Activated T-helper 2 cell treated with anti-CD3 and anti-CD28 coated beads, Interferon-gamma antibody, Interleukin-2, Interleukin-4, amounts not matched to agents 10 μg/mL and 5 μg/mL and 100 μg/mL, durations not matched to agents 14 hours and 24 hours and 36 hours (primary cell): ENCODE results near the gene LYG2. TPM values are rescaled to one million over a fixed set of nuclear protein-coding genes. Genes with fewer than 3 reads are reported as not detected.
"Not testable (repeated sequence)": the region's sequence is repeated elsewhere in the genome, so short reads cannot be mapped to it uniquely, and the experiment has no call there.

Source experiments
- DNase-seq: peaks from one replicate; pipeline ENCODE4 v3.0.0; 2021; ENCODE audit warnings: low spot score
- H3K27ac Mint-ChIP-seq: one replicate; pipeline ENCODE4 v1.8.0; 2021; ENCODE audit warnings: mixed read lengths
- H3K27me3 Mint-ChIP-seq: one replicate; pipeline ENCODE4 v1.8.0; 2021; ENCODE audit warnings: low read depth, mixed read lengths
- H3K36me3 Mint-ChIP-seq: one replicate; pipeline ENCODE4 v1.8.0; 2021; ENCODE audit warnings: low read depth, mixed read lengths
- H3K4me1 Mint-ChIP-seq: one replicate; pipeline ENCODE4 v1.8.0; 2021; ENCODE audit warnings: low read depth, mixed read lengths
- H3K4me3 Mint-ChIP-seq: one replicate; pipeline ENCODE4 v1.8.0; 2021; ENCODE audit warnings: low read depth, mild to moderate bottlenecking, moderate library complexity, mixed read lengths
- H3K9me3 Mint-ChIP-seq: one replicate; pipeline ENCODE4 v1.8.0; 2021; ENCODE audit warnings: mixed read lengths
- intact Hi-C: fragments of 100-400 bp; cut with micrococcal nuclease; formaldehyde crosslinking; loops from one replicate; pipeline ENCODE4 v1.15.1; 2023
- total RNA-seq: library from RNA; stranded (reverse); gene quantifications from 2 replicates; pipeline ENCODE4 v1.2.3, GENCODE V29; 2022

LYG2 gene, protein sequence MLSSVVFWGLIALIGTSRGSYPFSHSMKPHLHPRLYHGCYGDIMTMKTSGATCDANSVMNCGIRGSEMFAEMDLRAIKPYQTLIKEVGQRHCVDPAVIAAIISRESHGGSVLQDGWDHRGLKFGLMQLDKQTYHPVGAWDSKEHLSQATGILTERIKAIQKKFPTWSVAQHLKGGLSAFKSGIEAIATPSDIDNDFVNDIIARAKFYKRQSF
- total RNA-seq, result not detected in 2 replicates

DNA sequence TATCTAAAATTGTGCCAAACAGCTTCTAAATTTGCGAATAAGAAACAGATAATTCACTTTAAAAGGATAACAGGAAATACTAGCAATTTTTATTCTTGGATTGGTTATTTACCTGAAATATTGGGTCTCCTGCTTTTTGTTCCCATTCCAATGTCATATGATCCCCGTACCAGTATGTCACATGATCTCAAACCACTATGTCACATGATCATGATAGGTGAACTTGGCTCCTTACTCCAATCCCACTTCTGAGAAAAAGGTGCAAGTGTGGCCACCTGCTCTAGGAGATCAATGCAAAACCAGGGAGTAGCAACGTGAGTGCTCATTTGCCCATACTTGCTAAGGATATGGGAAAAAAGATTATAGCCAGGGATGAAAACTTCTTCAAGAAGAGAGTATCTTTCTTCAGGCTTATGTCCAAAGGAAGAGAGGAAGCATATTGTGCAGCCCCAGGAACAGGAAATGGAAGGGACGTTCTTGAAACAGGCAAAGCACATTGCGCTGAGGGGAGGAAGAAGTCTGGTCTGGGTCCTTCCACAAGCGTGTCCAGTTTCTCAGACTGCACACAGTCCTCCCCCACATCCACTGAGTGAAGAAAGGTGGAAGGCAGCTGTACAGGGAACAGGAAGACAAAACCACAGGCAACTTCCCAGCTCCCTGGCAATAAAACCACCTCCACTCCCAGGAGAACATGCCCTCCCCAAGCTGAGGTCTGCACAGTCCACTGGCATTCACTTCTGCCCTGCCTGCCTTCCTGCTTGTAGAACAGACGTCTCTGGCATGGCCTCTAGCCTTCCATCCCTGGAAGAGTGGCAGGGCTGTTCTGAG lies at the start of gene LYG2:
TSS of gene LYG2 (minus strand) at position 176 of the 828 bp plus-strand sequence. CDS start 1,406 bp downstream, outside the sequence.
- Mint-ChIP-seq H3K9me3 (no peaks in the 10 kb centered on the region), H3K4me1 (no peaks in the 10 kb centered on the region), H3K4me3 (no peak within 1 kb of the TSS), H3K36me3 (no peaks in the 10 kb centered on the region), H3K27ac (no peak within 1 kb of the TSS), H3K27me3 (no peaks in the 10 kb centered on the region)
- DNase-seq, result no peak
- intact Hi-C loops, result no loop called here

DNA sequence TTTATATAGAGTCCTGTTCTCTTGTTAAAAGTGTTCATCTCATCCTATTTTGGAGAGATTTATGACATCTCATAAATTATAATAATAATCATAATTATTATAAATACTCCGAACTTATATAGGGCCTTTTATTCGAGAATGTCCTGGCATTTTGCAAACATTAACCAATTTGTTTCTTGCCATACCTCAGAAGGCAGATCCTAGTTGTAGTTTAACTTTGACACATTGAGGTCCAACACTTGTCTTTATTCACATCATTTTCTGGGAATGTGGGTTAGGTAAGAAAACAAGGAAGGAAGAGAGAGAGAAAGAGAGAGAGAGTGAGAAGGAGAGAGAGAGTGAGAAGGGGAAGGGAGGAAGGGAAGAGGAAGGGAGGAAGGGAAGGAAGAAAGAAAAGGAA lies 45.6 kb upstream of the LYG2 start, which contains the start of gene LYG1:
TSS of gene LYG1 (minus strand) at position 101 of the 400 bp plus-strand sequence. CDS start 5,527 bp downstream, outside the sequence.
- intact Hi-C loops, H3K4me3 Mint-ChIP-seq: not testable (repeated sequence)

DNA sequence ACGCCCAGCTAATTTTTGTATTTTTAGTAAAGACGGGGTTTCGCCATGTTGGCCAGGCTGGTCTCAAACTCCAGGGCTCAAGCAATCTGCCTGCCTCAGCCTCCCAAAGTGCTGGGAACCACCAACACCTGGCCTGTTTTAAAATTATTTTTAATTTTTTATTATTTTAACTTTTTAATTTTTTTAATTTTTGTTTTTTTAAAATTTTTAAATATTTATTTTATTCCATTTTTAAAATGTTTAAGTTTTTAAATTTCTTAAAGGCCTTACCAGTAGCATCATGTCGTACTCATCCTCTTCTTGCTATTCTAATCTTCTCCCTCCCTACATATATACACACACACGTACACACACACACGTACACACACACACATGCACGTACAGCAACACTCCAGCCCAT lies 44.1 kb upstream of the LYG2 start:
- Mint-ChIP-seq H3K4me1 (no peaks in the 10 kb centered on the region), H3K4me3 (no peak overlapping the region), H3K27ac (no peak overlapping the region), H3K9me3 (no peaks in the 10 kb centered on the region), H3K36me3 (peaks cover 9% of the 10 kb centered on the region), H3K27me3 (no peaks in the 10 kb centered on the region)
- no peak for DNase-seq
- intact Hi-C loops, result no loop called here

More for the DNA sequence above, 45.6 kb upstream of the LYG2 start, which contains the start of gene LYG1:
- H3K36me3 Mint-ChIP-seq, H3K4me1 Mint-ChIP-seq, H3K27ac Mint-ChIP-seq, DNase-seq, H3K9me3 Mint-ChIP-seq, H3K27me3 Mint-ChIP-seq: not testable (repeated sequence)

DNA sequence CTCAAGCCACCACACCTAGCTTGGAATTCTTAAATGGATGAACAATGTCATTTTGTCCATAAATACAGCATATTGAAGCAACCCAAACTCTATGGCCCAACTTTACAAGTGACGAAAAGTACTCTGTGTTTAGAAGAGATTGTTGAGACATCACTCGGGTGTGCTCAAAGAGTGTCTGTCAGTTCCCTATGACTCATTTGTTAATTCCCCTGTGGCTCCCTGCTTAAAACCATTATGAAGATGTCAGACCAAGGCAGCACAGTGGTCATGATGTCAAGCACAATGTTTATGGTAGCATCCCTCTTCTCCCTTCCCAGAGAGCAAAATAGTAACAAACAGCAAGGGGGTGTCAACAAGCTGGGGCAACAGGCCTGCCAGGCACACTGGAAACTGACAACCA lies 42.5 kb upstream of the LYG2 start:
- Mint-ChIP-seq H3K4me1 (no peaks in the 10 kb centered on the region), H3K36me3 (peaks cover 3% of the 10 kb centered on the region), H3K27ac (no peak overlapping the region), H3K9me3 (no peaks in the 10 kb centered on the region), H3K4me3 (no peak overlapping the region), H3K27me3 (no peaks in the 10 kb centered on the region)
- DNase-seq, result no peak
- intact Hi-C loops, result no loop called here

DNA sequence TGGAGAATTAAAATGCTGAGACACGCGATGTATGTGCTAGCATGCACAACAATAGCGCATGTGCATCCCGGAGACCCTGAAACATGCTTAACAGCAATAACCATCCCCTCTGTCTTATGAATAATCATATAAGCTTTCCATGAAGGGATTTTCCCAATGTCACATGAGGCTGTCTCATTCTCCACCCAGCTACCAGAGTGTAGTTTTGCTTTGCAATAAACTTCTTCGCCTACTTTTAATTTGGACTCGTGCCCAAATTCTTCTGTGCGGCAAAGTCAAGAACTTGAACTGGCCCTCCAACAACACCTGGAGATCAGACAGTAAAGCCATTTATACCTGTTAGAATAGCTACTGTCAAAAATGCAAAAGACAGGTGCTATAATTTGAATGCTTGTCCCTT lies 30.1 kb upstream of the LYG2 start:
- no peak for DNase-seq
- H3K36me3 Mint-ChIP-seq, result peaks cover 16% of the 10 kb centered on the region
- peaks cover 2% of the 10 kb centered on the region for H3K9me3 Mint-ChIP-seq
- H3K4me1 Mint-ChIP-seq, result no peaks in the 10 kb centered on the region
- intact Hi-C loops, result no loop called here
- H3K27ac Mint-ChIP-seq, result no peak overlapping the region
- H3K27me3 Mint-ChIP-seq, result no peaks in the 10 kb centered on the region
- H3K4me3 Mint-ChIP-seq, result no peak overlapping the region

DNA sequence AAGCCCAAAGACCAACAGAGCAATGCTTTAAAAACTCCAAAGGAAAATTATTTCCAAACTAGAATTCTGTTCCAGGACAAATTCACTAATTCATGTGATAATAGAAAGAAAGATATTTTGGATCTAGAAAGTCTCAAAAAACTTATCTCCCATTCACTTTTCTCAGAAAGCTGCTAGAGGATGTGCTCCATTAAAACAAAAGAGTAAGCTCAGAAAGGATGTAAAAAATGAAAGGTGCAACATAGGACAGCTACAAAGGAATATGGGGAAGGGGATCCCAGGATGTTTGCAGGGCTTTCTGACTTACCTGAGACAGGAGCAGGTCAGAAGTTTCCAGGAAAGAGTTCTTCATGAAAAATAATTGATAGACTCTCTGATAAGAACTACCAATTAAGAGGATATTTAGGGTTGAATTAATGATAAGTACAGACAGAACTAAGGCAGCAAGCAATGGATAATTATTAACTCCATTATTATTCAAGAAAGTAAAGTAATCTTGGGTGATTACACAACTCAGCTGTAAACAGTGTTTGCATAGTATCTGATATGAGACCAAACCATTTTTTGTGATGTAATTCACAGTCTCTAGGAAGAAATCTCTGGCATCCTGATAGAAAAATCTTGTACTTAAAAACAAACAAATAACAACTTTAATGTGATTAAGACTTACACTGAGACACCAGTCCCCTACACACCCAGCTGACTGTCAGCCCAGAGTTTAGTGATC lies 24.7 kb upstream of the LYG2 start:
- H3K27ac Mint-ChIP-seq, result no peak overlapping the region
- peaks cover 25% of the 10 kb centered on the region for H3K36me3 Mint-ChIP-seq
- intact Hi-C loops, result no loop called here
- no peak for DNase-seq
- H3K27me3 Mint-ChIP-seq, result no peaks in the 10 kb centered on the region
- H3K4me3 Mint-ChIP-seq, result no peak overlapping the region
- H3K4me1 Mint-ChIP-seq, result no peaks in the 10 kb centered on the region
- peaks cover 13% of the 10 kb centered on the region for H3K9me3 Mint-ChIP-seq

DNA sequence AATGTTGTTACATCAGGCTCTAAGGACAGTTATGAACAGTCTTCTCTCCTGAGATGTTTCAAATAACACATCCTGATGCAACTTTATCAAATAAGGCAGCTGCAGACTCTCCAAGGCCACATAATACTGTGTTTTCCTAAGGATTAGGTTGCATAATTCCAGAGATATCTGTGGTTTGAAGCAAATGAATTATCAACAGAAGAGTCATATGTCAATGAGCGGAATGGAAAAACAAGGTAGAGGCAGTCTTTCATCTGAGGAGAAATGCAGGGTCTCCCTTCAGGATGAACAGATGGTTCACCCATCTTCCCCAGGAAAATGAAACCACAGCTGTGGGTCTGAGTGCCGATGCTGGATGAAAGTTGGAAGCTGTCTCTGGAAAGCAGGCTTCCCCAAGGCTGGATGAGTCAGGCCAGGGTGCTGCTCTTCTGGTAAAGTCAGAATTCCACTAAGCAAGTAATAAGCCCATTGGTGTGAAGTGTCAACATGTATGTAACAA lies 23.4 kb upstream of the LYG2 start:
- Mint-ChIP-seq H3K4me1 (no peaks in the 10 kb centered on the region), H3K27me3 (no peaks in the 10 kb centered on the region), H3K27ac (no peak overlapping the region), H3K36me3 (peaks cover 25% of the 10 kb centered on the region), H3K4me3 (no peak overlapping the region), H3K9me3 (peaks cover 13% of the 10 kb centered on the region)
- DNase-seq, result no peak
- intact Hi-C loops, result no loop called here

DNA sequence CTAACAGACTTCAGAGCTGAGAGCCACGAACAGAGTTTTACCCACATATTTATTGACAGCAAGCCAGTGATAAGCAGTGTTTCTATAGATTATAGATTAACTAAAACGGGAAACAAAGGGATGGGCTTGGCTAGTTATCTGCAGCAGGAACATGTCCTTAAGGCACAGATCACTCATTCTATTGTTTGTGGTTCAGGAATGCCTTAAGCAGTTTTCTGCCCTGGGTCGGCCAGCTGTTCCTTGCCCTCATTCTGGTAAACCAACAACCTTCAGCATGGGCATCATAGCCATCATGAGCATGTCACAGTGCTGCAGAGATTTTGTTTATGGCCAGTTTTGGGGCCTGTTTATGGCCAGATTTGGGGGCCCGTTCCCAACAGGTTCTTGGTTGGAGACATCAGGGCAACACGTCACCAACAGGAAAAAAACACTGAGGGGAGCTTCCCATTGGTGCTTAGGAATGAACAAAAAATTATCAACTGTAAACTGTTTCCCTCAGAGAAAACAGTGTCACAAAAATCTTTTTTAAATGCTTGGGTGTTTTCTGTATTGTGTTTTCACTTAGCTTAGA lies 22.8 kb upstream of the LYG2 start:
- H3K4me3 Mint-ChIP-seq, H3K27ac Mint-ChIP-seq, intact Hi-C loops, H3K4me1 Mint-ChIP-seq, DNase-seq, H3K27me3 Mint-ChIP-seq: not testable (repeated sequence)
- Mint-ChIP-seq H3K36me3 (peaks cover 23% of the 10 kb centered on the region), H3K9me3 (peaks cover 13% of the 10 kb centered on the region)

DNA sequence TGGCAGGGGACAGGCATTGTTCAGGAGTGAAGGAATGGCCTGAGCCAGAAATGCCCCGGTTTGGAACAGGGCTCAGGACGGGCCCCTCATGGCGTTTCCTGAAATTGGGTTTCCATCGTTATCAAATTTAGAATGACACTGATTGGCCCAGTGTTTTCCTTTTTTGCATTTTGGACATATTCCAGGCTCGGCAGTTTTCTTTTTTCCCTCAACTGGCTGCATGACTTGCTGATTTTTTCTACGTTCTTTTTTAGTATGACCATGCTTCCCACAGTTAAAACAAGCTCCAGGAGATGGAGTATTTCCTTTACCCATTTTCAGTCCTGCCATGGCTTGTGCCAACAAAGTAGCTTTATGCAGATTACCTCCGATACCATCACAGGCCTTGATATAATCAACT lies 20.4 kb upstream of the LYG2 start:
- Mint-ChIP-seq H3K27me3 (no peaks in the 10 kb centered on the region), H3K4me1 (no peaks in the 10 kb centered on the region), H3K36me3 (peaks cover 17% of the 10 kb centered on the region), H3K27ac (no peak overlapping the region), H3K9me3 (peaks cover 20% of the 10 kb centered on the region), H3K4me3 (no peak overlapping the region)
- no peak for DNase-seq
- intact Hi-C loops, result no loop called here

DNA sequence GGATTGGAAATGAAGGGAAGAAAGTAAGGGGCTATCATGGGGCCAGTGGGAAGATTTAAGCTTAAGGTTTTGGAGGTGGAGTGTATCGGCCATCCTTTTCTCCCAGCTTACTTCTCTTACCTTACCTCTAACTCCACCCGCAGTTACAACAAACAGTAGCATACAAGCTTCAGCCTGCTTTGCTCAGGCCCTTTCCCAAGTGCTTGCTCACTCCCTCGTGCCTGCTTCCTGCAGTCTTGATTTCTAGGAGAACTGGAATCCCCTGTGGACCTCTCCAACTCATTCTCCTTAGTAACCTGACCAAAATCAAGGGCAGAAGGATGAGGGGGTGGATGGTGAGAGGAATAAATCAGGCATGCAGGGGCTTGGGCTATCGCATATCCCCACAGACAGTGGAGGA lies 5.8 kb upstream of the LYG2 start:
- H3K9me3 Mint-ChIP-seq, result no peaks in the 10 kb centered on the region
- intact Hi-C loops, result no loop called here
- no peak overlapping the region for H3K4me3 Mint-ChIP-seq

DNA sequence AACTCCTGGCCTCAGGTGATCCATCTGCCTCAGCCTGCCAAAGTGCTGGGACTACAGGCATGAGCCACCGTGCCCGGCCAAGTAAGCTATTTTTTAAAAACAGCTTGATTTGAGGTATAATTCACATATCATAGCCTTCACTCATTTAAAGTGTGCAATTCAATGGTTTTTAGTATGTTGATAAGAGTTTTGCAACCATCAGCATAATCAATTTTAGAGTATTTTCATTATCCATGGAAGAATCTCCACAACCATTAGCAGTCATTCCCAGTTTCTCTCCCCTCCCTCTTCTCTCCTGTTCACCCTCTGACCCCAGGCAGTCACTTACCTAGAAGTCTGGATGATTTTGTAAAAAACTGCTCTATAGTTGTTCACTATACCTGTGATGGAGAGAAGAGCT lies 4.7 kb upstream of the LYG2 start:
- no peak for DNase-seq
- H3K27me3 Mint-ChIP-seq, result peaks cover 2% of the 10 kb centered on the region
- H3K4me3 Mint-ChIP-seq, result no peak overlapping the region
- intact Hi-C loops, result no loop called here
- no peaks in the 10 kb centered on the region for H3K36me3 Mint-ChIP-seq
- H3K9me3 Mint-ChIP-seq, result no peaks in the 10 kb centered on the region
- H3K4me1 Mint-ChIP-seq, result no peaks in the 10 kb centered on the region
- H3K27ac Mint-ChIP-seq, result no peak overlapping the region

More for the DNA sequence above, 5.8 kb upstream of the LYG2 start:
- Mint-ChIP-seq H3K4me1 (no peaks in the 10 kb centered on the region), H3K36me3 (no peaks in the 10 kb centered on the region), H3K27ac (no peak overlapping the region), H3K27me3 (peaks cover 2% of the 10 kb centered on the region)
- DNase-seq, result no peak

DNA sequence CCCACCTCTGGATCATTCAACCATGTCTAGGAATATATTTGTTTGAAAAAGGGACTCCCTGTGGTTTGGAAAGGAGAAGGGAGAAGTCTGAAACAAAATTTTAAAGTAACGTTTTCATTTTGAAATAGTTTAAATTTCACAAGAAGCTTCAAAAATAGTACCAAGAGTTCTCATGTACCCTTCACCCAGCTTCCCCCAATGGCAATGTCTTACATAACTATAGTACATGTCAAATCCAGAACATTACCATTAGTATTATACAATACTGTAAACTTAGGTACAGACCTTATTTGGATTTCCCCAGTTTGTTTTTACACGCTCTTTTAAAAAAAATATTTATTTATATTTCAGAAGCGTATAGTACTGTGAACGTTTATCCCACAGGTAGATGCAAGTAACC lies 4.0 kb upstream of the LYG2 start:
- Mint-ChIP-seq H3K4me3 (no peak overlapping the region), H3K27ac (no peak overlapping the region), H3K36me3 (no peaks in the 10 kb centered on the region), H3K27me3 (peaks cover 2% of the 10 kb centered on the region), H3K9me3 (no peaks in the 10 kb centered on the region), H3K4me1 (no peaks in the 10 kb centered on the region)
- no peak for DNase-seq
- intact Hi-C loops, result no loop called here
